Measurements from ENCODE around the gene RGR.

Gene RGR, protein sequence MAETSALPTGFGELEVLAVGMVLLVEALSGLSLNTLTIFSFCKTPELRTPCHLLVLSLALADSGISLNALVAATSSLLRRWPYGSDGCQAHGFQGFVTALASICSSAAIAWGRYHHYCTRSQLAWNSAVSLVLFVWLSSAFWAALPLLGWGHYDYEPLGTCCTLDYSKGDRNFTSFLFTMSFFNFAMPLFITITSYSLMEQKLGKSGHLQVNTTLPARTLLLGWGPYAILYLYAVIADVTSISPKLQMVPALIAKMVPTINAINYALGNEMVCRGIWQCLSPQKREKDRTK

DNA sequence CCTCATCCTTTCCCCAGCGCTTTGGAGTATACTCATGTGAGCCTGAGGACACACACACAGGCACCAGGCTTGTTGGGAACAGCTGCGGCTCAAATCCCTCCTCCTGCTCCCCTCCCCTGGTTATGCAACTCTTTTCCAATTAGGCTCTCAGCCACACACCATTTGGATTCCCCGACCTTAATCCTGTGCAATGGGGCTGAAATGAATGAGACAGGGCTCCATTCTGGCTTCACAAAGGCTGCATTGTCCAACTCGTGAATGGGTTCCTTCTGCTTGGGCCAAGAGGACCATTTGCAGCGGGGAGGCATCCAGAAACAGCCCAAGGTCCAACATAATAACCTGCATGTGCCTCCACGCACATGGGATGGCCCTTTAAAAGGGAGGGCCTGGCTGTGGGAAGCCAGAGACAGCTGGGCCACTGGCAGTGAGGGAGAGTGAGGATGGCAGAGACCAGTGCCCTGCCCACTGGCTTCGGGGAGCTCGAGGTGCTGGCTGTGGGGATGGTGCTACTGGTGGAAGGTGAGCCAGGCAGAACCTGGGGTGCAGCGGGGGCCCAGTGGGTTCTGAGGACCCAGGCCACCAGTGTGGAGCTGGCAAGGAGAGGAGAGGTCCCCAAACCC, at the start of gene RGR:
TSS of gene RGR (plus strand) at position 403 of the 620 bp plus-strand sequence. CDS start at position 441, 38 bp downstream.
- TF ChIP-seq, protein P1, sequence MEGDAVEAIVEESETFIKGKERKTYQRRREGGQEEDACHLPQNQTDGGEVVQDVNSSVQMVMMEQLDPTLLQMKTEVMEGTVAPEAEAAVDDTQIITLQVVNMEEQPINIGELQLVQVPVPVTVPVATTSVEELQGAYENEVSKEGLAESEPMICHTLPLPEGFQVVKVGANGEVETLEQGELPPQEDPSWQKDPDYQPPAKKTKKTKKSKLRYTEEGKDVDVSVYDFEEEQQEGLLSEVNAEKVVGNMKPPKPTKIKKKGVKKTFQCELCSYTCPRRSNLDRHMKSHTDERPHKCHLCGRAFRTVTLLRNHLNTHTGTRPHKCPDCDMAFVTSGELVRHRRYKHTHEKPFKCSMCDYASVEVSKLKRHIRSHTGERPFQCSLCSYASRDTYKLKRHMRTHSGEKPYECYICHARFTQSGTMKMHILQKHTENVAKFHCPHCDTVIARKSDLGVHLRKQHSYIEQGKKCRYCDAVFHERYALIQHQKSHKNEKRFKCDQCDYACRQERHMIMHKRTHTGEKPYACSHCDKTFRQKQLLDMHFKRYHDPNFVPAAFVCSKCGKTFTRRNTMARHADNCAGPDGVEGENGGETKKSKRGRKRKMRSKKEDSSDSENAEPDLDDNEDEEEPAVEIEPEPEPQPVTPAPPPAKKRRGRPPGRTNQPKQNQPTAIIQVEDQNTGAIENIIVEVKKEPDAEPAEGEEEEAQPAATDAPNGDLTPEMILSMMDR (IDR thresholded peaks at IDR 0.05; ENCODE audit: control insufficient read depth, insufficient read depth, low read depth, low read length, missing control alignments): no peak
- DNase-seq (ENCODE audit: low read depth): no peak
- no peak within 1 kb of the TSS for H3K4me3 ChIP-seq (ENCODE audit: control insufficient read depth, low read depth, low read length)

DNA sequence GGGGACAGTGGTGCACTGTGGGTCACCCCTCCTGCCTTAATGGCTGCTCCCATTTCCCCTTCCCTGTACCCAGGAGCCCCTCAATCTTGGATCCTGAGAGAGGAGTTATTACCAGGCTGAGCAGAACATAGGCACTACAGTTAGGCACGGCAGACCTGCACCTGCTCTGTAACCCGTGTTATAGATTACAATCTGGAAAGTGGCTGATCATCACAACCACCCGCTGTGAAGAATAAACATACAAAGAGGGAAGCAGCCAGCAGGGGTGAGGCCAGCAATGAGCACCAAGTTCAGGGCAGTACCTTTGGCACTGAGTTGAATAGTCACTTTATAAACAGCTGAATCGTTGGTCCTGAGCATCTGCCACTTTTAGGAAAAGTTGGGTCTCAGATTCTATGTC, 48.8 kb upstream of the RGR start:
- no peak for DNase-seq (ENCODE audit: low read depth)
- TF ChIP-seq, protein P1 (IDR thresholded peaks at IDR 0.05; ENCODE audit: control insufficient read depth, insufficient read depth, low read depth, low read length, missing control alignments): no peak
- no peak overlapping the region for H3K4me3 ChIP-seq (ENCODE audit: control insufficient read depth, low read depth, low read length)

DNA sequence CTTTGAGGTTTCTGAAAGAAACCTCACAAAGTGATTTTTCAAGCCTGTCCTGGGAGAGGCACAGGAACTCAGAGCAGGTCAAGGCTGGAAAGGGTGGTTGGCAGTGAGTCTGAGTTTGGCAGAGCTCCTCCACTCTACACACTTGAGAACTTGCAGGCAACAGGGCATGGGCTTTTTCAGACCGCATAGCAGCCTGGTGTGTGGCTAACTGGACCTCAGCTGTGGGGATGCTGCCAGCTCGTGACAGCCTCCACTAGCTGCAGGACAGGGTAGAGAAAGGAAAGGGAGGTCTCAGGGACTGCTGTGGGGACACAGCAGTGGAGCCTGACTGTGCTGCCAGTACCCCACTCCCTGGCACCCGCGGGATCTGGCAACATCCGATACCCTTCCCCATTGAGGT, 47.9 kb upstream of the RGR start:
- no peak overlapping the region for H3K4me3 ChIP-seq (ENCODE audit: control insufficient read depth, low read depth, low read length)
- no peak for DNase-seq (ENCODE audit: low read depth)
- TF ChIP-seq, protein P1 (IDR thresholded peaks at IDR 0.05; ENCODE audit: control insufficient read depth, insufficient read depth, low read depth, low read length, missing control alignments): no peak

DNA sequence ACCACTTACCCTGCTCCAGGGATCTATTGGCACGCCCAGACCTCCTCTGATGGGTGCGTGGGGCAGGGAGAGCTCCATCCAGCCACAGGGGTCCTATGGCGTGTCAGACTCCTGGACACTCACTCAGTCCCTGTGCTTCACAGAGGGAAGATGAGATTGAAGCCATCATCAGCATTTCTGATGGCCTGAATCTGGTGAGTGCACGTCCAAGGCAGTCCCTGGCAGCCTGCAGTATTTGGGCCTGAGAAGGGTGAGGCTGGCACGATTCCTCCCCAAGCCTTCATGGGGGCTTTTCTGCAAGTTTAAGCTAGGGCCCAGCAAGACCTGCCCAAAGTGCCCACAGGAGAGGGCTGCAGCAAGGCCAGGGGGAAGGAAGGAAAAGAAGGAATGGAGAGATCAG, 47.2 kb upstream of the RGR start:
- H3K4me3 ChIP-seq (ENCODE audit: control insufficient read depth, low read depth, low read length): no peak overlapping the region
- DNase-seq (ENCODE audit: low read depth): no peak
- TF ChIP-seq, protein P1 (IDR thresholded peaks at IDR 0.05; ENCODE audit: control insufficient read depth, insufficient read depth, low read depth, low read length, missing control alignments): no peak

DNA sequence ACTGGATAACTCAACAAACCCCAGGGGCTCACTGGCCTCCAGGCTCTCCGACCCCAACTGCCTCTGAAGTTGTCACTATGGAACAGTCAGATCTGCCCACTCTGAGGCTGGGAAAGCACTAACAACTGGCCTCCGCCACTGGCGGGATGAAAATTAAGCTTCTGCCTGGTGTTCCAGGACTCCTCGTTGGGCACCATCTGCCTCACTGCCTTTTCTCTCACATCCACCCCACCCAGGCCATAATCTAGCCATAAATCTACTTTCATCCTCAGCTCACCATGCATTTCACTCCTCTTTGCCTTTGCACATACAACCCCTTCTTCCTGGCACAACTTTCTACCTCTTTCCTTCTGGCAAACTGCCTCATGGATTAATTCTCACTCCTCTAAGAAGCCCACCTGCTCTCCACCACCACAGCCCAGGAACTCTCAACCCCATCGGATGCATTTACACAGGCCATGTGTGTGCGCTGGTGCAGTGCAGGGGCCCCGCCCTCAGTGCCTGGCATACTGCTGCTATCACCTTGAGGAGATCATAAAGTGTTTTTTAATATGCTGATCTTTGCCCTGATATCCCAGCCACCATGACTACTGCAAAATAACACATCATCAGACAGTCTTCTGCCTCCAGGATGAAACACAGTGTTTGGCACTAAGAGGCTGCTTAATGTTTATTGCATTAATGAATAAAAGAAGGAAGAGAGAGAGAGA, 46.5 kb upstream of the RGR start:
- DNase-seq (ENCODE audit: low read depth): no peak
- no peak overlapping the region for H3K4me3 ChIP-seq (ENCODE audit: control insufficient read depth, low read depth, low read length)
- TF ChIP-seq, protein P1 (IDR thresholded peaks at IDR 0.05; ENCODE audit: control insufficient read depth, insufficient read depth, low read depth, low read length, missing control alignments): no peak

DNA sequence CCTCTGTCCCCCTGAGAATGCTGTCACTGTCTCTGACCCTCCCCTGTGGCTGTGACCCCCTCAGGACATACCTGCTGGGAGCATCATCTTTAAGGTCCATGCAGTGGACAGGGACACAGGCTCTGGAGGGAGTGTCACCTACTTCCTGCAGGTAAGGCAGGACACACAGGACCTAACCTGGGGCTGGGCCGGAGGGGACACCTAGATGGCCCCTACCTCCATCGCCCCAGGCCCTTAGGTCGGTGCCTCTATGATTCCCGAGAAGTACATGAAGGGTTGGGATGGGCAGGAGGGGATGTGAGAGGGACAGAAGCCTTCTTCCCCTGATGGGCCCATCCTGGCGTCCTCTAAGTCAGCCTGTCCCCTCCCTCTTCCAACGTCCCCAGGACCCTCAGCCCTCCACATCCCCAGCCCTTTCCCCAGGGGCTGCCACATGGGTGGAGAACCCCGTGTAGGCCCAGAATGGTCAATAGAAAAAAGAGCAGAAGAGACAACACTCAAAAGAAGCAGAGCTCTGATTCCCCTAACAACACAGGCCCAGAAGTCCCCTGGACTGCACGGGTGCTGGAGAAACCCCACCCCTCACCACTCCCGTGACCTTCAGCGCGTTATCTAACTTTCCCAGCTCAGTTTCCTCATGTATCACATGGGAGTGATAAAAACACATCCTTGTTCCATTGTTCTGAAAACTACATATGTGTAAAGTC, 44.2 kb upstream of the RGR start:
- no peak overlapping the region for H3K4me3 ChIP-seq (ENCODE audit: control insufficient read depth, low read depth, low read length)
- DNase-seq (ENCODE audit: low read depth): no peak
- TF ChIP-seq, protein P1 (IDR thresholded peaks at IDR 0.05; ENCODE audit: control insufficient read depth, insufficient read depth, low read depth, low read length, missing control alignments): no peak
